Immature natural killer cell (primary cell): ENCODE results near the gene SPDYE2. TPM values are rescaled to one million over a fixed set of nuclear protein-coding genes. Genes with fewer than 3 reads are reported as not detected.
"Not testable (repeated sequence)": the region's sequence is repeated elsewhere in the genome, so short reads cannot be mapped to it uniquely, and the experiment has no call there.

ENCODE experiments used
- DNase-seq, 3 donors: peaks; one replicate each; pipeline ENCODE4 v3.0.0; 2022; ENCODE audit warnings: mixed read lengths in 1 of 3
- H3K27ac Mint-ChIP-seq, 6 donors: one replicate each; pipeline ENCODE4 v1.8.0; 2020; ENCODE audit warnings: mixed read lengths in 6 of 6, mild to moderate bottlenecking in 5 of 6, inconsistent platforms in 4 of 6, moderate library complexity in 3 of 6
- H3K27me3 Mint-ChIP-seq, 3 donors: one replicate each; pipeline ENCODE4 v1.8.0; 2020 to 2021; ENCODE audit warnings: low read depth in 3 of 3, mild to moderate bottlenecking in 3 of 3, mixed read lengths in 3 of 3, moderate library complexity in 3 of 3, inconsistent platforms in 1 of 3
- H3K36me3 Mint-ChIP-seq, 3 donors: one replicate each; pipeline ENCODE4 v1.8.0; 2020; ENCODE audit warnings: mixed read lengths in 3 of 3, inconsistent platforms in 2 of 3, mild to moderate bottlenecking in 2 of 3
- H3K4me1 Mint-ChIP-seq, 2 donors: one replicate each; pipeline ENCODE4 v1.8.0; 2020; ENCODE audit warnings: inconsistent platforms in 2 of 2, mild to moderate bottlenecking in 2 of 2, mixed read lengths in 2 of 2, moderate library complexity in 1 of 2
- H3K4me3 Mint-ChIP-seq, 5 donors: one replicate each; pipeline ENCODE4 v1.8.0; 2020; ENCODE audit warnings: mild to moderate bottlenecking in 5 of 5, mixed read lengths in 5 of 5, inconsistent platforms in 3 of 5, moderate library complexity in 3 of 5
- H3K9me3 Mint-ChIP-seq, 6 donors: one replicate each; pipeline ENCODE4 v1.8.0; 2020; ENCODE audit warnings: mild to moderate bottlenecking in 6 of 6, mixed read lengths in 6 of 6, inconsistent platforms in 4 of 6, moderate library complexity in 3 of 6
- polyA plus RNA-seq, 3 donors: library from polyadenylated mRNA; unstranded; fragments of 300-500 nt; fragmentation: Illumina TruSeq; gene quantifications; one replicate each; pipeline ENCODE4 v1.2.3, GENCODE V29; 2021

The SPDYE2 gene
- polyA plus RNA-seq, 3 donors from 2014 or later, result 0.22 to 0.86 TPM; not detected in 1

DNA sequence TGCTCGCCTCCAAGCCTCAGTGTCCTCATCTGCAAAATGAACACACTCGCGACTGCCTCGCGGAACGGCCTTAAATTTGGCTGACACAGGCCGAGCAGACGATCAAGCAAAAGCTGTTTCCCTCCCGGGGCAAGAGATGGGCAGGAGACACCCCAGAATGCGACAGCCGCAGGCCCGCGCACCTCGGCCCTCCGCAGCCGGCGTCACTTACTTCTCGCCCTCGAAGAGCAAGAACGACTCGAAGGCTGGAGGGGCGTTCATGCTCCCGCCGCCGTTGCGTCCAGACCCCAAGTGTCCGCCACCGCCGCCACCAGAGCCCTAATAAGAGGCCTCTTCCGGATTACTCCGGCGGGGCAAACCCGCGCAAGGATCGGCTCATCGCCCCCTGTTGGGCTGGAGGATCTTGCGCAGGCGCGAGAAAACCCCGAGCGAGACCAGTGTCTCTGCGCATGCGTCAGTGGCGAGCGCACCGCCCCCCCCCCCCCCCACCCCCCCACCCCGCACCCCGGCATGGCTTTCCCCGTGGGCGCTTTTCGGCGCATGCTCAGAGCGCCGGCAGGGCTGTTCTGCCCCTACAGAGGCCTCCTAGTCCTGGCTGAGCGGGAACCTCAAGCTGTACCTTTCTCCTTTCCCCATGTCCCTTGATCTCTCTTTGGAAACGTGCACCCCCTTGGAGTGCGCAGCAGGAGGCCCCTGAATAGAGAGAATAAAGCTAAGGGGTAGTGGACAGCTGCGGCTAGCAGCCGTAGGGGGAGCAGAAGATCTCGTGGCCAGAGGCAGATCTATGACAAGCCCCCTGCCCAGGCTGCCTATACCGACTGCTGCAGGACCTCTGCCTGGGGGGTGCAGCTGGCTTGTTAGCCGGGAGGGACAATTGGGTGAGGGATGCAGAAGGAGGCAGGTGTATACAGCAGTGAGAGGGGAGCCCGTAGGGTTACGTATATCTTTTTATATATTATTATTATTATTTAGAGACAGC lies 21.5 kb downstream of the SPDYE2 start, which contains the start of gene POLR2J3:
TSS of gene POLR2J3 (minus strand) at position 323 of the 979 bp plus-strand sequence. CDS start at position 261, 62 bp downstream.
- peak; percentile 100 for DNase-seq
- H3K27ac Mint-ChIP-seq, result peak within 1 kb of the TSS; percentile 63 to 94 (median 84)
- not testable (repeated sequence) for H3K4me1 Mint-ChIP-seq, H3K9me3 Mint-ChIP-seq, H3K36me3 Mint-ChIP-seq, H3K27me3 Mint-ChIP-seq
- peak within 1 kb of the TSS; percentile 76 to 92 (median 90) for H3K4me3 Mint-ChIP-seq

DNA sequence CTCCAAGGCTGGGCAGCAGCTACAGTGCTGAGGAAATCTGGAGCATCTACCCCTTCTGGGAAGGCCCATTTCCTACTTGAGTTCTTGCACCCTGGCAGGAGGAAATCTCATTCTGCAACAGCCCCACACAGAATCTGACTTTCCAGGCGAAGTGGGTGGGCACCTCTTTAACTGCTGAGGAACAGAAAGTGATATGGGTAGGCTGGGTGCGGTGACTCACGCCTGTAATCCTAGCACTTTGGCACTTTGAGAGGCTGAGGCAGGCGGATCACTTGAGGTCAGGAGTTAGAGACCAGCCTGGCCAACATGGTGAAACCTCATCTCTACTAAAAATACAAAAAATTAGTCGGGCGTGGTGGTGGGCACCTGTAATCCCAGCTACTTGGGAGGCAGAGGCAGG lies 23.6 kb downstream of the SPDYE2 start:
- not testable (repeated sequence) for H3K9me3 Mint-ChIP-seq, H3K27me3 Mint-ChIP-seq, H3K27ac Mint-ChIP-seq, H3K4me3 Mint-ChIP-seq, H3K36me3 Mint-ChIP-seq, DNase-seq, H3K4me1 Mint-ChIP-seq

DNA sequence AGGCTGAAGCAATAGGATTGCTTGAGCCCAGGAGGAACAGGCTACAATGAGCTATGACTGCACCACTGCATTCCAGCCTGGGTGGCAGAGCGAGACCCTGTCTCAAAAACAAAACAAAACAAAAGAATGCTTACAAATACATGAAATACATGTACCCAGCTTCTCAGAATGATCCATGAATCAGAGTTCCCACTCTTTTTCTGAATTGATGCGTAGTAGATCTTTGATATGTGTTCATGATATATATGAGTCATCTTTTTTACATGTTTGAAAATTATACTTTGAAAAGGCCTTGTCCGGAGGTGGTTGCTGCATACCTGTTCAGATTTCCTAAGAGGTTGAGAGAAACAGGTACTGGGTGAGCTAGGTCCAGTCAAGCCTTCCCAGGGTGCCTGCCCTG lies 25.3 kb downstream of the SPDYE2 start:
- not testable (repeated sequence) for H3K9me3 Mint-ChIP-seq, H3K27ac Mint-ChIP-seq, H3K27me3 Mint-ChIP-seq, H3K4me1 Mint-ChIP-seq, H3K36me3 Mint-ChIP-seq, DNase-seq, H3K4me3 Mint-ChIP-seq

DNA sequence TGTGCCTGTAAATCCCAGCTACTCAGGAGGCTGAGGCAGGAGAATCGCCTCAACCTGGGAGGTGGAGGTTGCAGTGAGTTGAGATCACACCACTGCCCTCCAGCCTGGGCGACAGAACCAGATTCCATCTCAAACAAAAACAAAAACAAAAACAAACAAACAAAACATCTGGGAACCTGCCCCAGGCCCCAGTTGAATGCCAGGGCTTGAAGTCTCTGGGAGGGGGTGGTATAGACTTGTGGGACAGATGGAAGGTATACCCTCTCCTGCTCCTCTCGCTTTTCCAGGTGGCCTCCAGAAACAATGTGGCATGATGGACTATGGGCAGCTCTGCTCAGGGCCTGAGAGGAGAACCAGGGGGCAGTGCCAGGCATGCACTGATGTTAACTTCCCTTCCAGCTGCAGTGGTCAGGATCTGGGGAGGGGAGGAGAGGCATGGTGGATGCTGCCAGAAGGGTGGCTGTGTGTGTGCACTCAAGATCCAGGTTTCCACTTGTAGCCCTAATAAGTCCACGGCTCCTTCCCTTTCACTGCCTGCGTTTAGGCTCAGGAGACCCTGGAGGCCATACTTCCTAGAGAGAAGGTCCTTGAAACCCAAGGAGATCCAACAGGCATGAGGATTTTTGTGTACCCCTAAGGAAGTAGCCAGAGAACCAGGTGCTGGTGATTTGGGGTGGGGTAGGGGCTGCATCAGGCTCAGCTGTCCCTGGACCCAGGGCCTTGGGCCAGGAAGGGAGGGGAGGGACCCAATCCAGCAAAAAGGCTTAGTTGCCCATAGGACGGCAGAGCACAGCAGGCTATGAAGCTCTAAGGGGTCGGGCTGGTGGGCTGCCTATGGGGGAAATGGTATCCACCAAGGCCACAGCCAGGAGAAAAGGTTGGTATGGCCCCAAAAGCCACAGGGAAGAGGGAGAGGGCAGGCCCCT lies 26.6 kb downstream of the SPDYE2 start:
- not testable (repeated sequence) for H3K27me3 Mint-ChIP-seq, H3K9me3 Mint-ChIP-seq, H3K36me3 Mint-ChIP-seq, DNase-seq, H3K4me1 Mint-ChIP-seq, H3K4me3 Mint-ChIP-seq, H3K27ac Mint-ChIP-seq

DNA sequence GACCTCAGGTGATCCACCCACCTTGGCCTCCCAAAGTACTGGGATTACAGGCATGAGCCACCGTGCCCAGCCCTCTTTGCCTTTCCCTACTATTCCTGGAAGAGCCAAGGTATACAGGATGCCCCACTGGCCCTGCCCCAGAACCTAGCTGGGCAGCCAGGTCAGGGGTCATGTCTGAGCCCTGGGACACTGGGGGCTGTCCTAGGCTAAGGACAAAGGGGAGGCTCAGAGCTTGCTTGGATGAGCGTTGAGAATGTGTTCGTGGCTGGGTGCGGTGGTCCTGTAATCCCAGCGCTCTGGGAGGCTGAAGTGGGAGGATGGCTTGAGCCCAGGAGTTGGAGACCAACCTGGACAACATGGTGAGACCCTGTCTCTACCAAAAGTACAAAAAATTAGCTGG lies 27.5 kb downstream of the SPDYE2 start:
- H3K27ac Mint-ChIP-seq, H3K4me1 Mint-ChIP-seq, DNase-seq, H3K9me3 Mint-ChIP-seq, H3K36me3 Mint-ChIP-seq, H3K4me3 Mint-ChIP-seq, H3K27me3 Mint-ChIP-seq: not testable (repeated sequence)

DNA sequence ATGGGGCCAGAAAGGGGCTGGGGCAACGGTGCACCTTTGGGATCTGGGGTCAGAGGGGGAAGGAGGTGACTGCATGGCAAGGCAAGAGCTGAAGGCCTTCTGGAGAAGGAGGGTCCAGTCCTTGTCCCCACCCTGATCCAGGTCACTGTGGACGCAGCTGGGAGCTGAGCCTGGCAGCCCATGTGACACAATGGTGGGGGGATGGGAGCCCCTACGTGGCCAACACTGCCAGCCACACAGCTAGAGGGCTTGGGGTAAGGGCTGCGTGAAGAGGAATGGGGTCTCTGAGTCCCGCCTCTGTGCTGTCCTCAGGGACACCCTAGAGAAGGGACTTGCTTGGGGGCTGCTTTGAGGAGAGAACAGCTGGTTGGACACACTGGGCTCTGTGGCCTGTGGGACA lies 30.7 kb downstream of the SPDYE2 start:
- DNase-seq, H3K4me1 Mint-ChIP-seq, H3K9me3 Mint-ChIP-seq, H3K27me3 Mint-ChIP-seq, H3K27ac Mint-ChIP-seq, H3K4me3 Mint-ChIP-seq, H3K36me3 Mint-ChIP-seq: not testable (repeated sequence)

DNA sequence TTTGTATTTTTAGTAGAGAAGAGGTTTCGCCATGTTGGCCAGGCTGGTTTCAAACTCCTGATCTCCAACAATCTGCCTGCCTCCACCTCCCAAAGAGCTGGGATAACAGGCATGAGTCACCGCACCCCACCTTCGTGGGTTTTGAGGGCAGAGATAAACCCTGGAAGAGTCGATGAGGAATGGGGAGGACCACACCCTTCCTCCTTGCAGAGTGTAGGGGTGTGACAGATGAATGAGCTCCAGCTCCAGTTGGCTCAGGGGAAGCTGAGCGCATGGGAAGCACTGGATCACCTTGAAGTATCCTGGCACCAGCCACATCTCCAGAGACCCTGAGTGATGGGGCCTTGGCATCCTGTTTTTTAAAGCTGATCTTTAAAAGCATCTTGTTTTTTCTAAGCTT lies 32.5 kb downstream of the SPDYE2 start:
- H3K36me3 Mint-ChIP-seq, DNase-seq, H3K27ac Mint-ChIP-seq, H3K4me1 Mint-ChIP-seq, H3K4me3 Mint-ChIP-seq, H3K9me3 Mint-ChIP-seq, H3K27me3 Mint-ChIP-seq: not testable (repeated sequence)

DNA sequence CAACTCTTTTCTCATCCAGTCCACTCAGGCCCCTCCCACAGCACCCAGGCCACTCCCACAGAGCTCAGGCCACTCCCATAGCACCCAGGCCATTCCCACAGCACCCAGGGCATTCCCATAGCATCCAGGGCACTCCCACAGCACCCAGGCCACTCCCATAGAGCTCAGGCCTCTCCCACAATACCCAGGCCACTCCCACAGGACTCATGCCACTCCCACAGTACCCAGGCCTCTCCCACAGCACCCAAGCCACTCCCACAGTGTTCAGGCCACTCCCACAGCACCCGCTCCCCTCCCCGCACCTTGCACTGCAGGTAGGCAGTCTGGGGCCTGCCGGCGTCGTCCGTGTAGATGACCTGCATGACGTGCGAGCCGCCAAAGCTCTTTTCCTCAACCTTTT lies 38.8 kb downstream of the SPDYE2 start:
- H3K36me3 Mint-ChIP-seq, H3K4me1 Mint-ChIP-seq, H3K9me3 Mint-ChIP-seq, H3K27me3 Mint-ChIP-seq, DNase-seq, H3K27ac Mint-ChIP-seq, H3K4me3 Mint-ChIP-seq: not testable (repeated sequence)

DNA sequence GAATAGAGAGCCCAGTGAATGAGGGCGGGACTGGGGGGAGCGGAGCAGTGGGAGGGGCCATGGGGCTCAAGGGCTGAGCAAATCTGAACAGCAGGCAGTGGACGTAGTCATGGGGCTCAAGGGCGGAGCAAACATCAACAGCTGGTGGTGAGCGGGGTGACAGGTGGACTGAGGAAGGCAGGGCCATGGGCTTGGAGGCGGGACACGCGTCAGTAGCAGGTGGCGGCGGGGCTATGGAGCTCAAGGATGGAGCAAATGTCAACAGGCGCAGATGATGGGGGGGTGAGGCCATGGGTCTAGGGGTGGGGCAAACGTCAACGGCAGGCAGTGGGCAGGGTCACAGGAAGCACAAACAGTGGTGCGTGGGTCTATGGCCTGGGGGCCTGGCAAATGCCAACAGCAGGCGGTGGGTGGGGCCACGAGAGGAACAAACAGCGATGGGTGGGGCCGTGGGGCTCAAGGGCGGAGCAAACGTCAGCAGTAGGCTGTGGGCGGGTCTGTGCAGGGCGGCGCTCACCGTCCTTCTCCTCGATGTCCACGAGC lies 41.5 kb downstream of the SPDYE2 start:
- not testable (repeated sequence) for H3K36me3 Mint-ChIP-seq, H3K27me3 Mint-ChIP-seq, H3K4me3 Mint-ChIP-seq, H3K27ac Mint-ChIP-seq, H3K9me3 Mint-ChIP-seq, H3K4me1 Mint-ChIP-seq
- DNase-seq, result peak; percentile 35 to 51 (median 45)

DNA sequence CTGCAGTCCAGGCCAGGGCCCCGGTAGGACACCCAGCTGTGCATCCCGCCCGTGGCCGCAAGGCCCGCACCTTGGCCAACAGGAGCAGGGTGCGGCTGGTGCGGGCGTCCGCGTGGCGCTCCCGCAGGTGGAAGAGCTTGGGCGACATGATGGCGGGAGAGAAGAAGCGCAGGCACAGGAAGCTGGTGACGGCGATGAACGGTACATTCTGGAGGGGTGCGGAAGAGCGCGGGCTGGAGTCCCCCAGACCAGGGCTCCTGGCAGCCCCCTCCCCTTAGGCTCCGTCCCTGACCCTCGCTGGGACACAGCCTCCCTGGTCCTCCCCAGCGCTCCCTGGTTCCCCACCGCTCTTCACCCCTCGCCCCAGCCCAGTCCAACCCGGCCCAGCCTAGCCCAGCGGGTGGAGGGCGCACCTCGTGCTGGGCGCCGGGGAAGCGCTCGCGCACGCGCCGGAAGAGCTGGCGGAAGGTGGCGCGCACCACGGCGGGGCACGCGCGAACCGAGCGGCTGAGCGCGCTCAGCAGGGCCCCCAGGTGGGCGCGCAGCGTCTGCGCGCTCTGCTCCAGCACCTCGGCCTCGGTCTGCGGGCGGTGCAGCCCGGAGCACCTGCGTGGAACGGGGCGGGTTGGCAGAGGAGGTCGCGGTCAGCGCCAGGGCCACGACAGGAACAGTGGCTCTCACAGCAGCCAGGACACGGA lies 42.8 kb downstream of the SPDYE2 start:
- not testable (repeated sequence) for H3K27me3 Mint-ChIP-seq, H3K4me3 Mint-ChIP-seq, H3K27ac Mint-ChIP-seq, DNase-seq, H3K9me3 Mint-ChIP-seq, H3K36me3 Mint-ChIP-seq, H3K4me1 Mint-ChIP-seq

DNA sequence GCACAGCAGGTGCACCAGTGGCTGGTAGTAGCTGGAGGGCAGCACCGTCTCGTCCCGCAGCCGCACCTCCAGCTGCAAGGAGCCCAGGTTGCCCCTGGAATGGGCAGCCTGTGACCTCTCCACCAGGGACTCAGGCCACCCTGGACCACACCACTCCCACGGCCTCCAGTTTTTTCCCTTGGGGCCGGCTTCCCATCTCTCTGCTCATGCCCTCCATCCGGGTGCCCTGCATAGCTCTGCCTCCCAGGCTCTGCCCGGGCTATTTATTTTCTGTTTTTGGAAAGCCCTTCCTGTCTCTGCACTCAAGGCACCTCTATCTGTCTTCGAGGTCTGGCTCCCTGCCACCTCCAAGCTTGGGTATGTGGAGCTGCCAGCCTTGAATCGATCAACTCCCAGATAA lies 45.0 kb downstream of the SPDYE2 start:
- H3K4me1 Mint-ChIP-seq, H3K36me3 Mint-ChIP-seq, H3K27ac Mint-ChIP-seq, DNase-seq, H3K27me3 Mint-ChIP-seq, H3K4me3 Mint-ChIP-seq, H3K9me3 Mint-ChIP-seq: not testable (repeated sequence)

DNA sequence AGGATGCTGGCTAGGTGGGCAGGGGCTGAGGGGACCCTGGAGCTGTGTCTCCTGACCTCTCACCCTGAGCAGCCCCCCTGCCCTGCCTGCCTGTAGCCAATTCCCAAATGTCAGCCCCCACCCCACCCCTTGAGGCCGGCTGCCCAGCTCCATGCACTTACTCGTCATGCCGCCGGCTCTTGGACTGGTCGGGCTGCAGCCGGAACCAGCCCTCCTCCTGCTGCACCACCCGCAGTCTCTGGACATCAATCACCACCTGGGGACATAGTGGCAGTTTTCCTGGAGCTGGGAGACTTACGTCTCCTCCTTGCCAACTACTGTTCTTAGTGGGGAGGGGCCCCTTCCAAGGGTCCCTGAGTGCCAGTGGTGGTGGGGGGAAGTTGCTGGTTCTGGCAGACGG lies 48.7 kb downstream of the SPDYE2 start:
- not testable (repeated sequence) for DNase-seq, H3K27me3 Mint-ChIP-seq, H3K4me1 Mint-ChIP-seq, H3K9me3 Mint-ChIP-seq, H3K36me3 Mint-ChIP-seq, H3K27ac Mint-ChIP-seq, H3K4me3 Mint-ChIP-seq

DNA sequence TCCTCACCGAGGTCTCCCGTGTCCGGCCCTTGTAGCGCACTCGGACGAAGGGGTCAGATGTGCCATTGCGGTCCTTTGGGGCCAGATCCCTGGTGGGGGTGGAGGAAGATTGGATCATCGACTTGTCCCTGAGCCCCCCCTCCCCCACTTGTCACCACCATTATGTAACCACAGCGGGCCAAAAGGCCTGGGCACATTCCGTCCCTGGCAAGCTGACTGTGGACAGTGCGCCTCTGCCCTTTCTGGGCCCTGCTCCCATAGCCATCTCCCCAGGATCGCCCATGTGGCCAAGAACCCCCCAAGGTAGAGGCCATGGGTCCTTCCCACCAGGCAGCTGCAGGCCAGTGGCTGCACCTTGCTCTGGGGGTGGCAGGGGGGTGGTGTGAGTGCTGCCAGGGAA lies 51.3 kb downstream of the SPDYE2 start:
- H3K4me1 Mint-ChIP-seq, H3K27ac Mint-ChIP-seq, H3K4me3 Mint-ChIP-seq, H3K9me3 Mint-ChIP-seq, H3K27me3 Mint-ChIP-seq, H3K36me3 Mint-ChIP-seq, DNase-seq: not testable (repeated sequence)
